Omental fat pad (tissue), 4 donors: ENCODE data around the gene C20orf144. TPM values are rescaled to one million over a fixed set of nuclear protein-coding genes. Genes with fewer than 3 reads are reported as not detected.

Experiments used
- ATAC-seq: fragments of 150-250 bp; one replicate; pipeline ENCODE4 v1.9.1; 2016; ENCODE audit warnings: mild to moderate bottlenecking, moderate library complexity; ENCODE audit not compliant: low FRiP score
- DNase-seq: peaks from one replicate; pipeline ENCODE4 v3.0.0-alpha.2; 2019; ENCODE audit warnings: low spot score
- CTCF ChIP-seq, 3 donors: fragments of 450-650 bp; IDR thresholded peaks; one replicate each; pipeline ENCODE4 v1.5.1; 2016 to 2017; ENCODE audit warnings: antibody characterized with exemption in 3 of 3, mild to moderate bottlenecking in 3 of 3, moderate library complexity in 2 of 3
- total RNA-seq, 4 donors: library from RNA; depleted of rRNA; stranded (reverse); fragments of >200 nt; gene quantifications; one replicate each; pipeline ENCODE4 v1.1.0, GENCODE V29; 2016

C20orf144 gene
- total RNA-seq, 4 donors from 2014 or later: not detected

- no peak for ATAC-seq
- no peak for DNase-seq
- TF ChIP-seq CTCF (IDR thresholded peaks at IDR 0.05): no peak
Measured at GRCh38 chr20:33669873-33670640, 7.9 kb downstream of the C20orf144 start.

- no peak for TF ChIP-seq CTCF (IDR thresholded peaks at IDR 0.05)
Measured at GRCh38 chr20:33670715-33671499, 8.8 kb downstream of the C20orf144 start.

GRCh38 chr20:33671573-33672288 is 9.6 kb downstream of the C20orf144 start:
- DNase-seq (no peak), ATAC-seq (no peak)
- no peak for TF ChIP-seq CTCF (IDR thresholded peaks at IDR 0.05)

More at GRCh38 chr20:33670715-33671499, 8.8 kb downstream of the C20orf144 start:
- ATAC-seq: no peak
- no peak for DNase-seq

- no peak for TF ChIP-seq CTCF (IDR thresholded peaks at IDR 0.05)
- DNase-seq: no peak
- ATAC-seq: no peak
Measured at GRCh38 chr20:33672426-33673113, 10.4 kb downstream of the C20orf144 start.

- no peak for TF ChIP-seq CTCF (IDR thresholded peaks at IDR 0.05)
- DNase-seq: no peak
Measured at GRCh38 chr20:33673114-33673409, 10.9 kb downstream of the C20orf144 start.

GRCh38 chr20:33673410-33674293 is 11.5 kb downstream of the C20orf144 start:
- ATAC-seq (peak; percentile 40), DNase-seq (no peak)
- no peak for TF ChIP-seq CTCF (IDR thresholded peaks at IDR 0.05)

More at GRCh38 chr20:33673114-33673409, 10.9 kb downstream of the C20orf144 start:
- no peak for ATAC-seq
